Vagina (tissue), 2 donors: Measurements from ENCODE around the gene USH1C.

Experiments
- CTCF ChIP-seq, 3 experiments: fragments of 450-650 bp in 2 of 3; fragments of 200-600 bp in 1 of 3; sonication (generic) in 1 of 3; IDR thresholded peaks; one replicate each; pipeline ENCODE4 v1.5.1; 2017 to 2019; ENCODE audit warnings: antibody characterized with exemption in 3 of 3, mild to moderate bottlenecking in 2 of 3, moderate library complexity in 2 of 3
- POLR2A ChIP-seq, 2 donors: fragments of 450-650 bp; IDR thresholded peaks; one replicate each; pipeline ENCODE4 v1.6.1; 2017; ENCODE audit warnings: antibody characterized with exemption in 2 of 2, mild to moderate bottlenecking in 2 of 2, moderate library complexity in 2 of 2

GRCh38 chr11:17588166-17588565 lies 44.0 kb upstream of the USH1C start:
- no peak for TF ChIP-seq CTCF (IDR thresholded peaks at IDR 0.05)
- no peak for TF ChIP-seq POLR2A (IDR thresholded peaks at IDR 0.05)
